ENCODE data around the gene UBE2E1.

DNA sequence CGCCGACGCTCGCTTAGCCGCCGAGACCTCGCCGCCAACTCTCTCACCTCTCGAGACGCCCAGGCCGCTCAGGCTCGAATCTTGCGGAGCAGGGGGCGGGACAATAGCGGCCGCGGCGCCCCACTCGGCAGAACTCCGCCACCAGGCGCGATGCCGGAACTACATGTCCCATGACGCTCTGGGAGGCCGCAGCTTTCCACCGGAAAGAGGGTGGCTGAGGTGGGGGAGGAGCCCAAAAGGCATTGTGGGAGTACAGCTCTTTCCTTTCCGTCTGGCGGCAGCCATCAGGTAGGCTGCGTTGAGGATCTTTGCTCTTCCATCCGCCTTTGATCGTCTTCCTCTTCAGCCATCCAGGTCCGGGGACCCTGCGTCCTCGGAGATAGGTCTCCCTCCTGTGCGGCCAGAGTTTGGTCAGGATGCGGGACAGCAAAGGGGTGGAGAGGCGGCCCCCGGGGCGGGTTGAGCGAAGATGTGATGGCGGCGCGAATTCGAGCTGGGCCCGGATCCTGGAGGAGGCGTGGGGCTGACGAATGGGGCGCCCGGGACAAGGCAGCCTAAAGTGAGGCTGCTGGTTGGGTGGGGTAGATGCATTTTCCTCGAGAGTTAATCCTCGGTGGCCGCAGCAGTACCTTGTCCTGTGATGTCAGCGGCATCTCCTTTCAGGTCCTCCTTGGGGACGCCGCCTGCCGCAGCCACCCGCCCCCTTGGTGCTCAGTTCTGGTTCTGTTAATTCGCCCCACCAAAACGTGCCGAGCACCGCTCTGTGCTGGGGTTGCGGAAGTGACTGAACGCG is 111.3 kb downstream of the UBE2E1 start, which contains the start of the genes NKIRAS1 and RPL15:
- TF ChIP-seq, protein P1, sequence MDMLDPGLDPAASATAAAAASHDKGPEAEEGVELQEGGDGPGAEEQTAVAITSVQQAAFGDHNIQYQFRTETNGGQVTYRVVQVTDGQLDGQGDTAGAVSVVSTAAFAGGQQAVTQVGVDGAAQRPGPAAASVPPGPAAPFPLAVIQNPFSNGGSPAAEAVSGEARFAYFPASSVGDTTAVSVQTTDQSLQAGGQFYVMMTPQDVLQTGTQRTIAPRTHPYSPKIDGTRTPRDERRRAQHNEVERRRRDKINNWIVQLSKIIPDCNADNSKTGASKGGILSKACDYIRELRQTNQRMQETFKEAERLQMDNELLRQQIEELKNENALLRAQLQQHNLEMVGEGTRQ (IDR thresholded peaks at IDR 0.05; ENCODE audit: low read depth, low read length), result peak; percentile 28; the same call in 1 of the 2 replicates
- TF ChIP-seq, protein P2, sequence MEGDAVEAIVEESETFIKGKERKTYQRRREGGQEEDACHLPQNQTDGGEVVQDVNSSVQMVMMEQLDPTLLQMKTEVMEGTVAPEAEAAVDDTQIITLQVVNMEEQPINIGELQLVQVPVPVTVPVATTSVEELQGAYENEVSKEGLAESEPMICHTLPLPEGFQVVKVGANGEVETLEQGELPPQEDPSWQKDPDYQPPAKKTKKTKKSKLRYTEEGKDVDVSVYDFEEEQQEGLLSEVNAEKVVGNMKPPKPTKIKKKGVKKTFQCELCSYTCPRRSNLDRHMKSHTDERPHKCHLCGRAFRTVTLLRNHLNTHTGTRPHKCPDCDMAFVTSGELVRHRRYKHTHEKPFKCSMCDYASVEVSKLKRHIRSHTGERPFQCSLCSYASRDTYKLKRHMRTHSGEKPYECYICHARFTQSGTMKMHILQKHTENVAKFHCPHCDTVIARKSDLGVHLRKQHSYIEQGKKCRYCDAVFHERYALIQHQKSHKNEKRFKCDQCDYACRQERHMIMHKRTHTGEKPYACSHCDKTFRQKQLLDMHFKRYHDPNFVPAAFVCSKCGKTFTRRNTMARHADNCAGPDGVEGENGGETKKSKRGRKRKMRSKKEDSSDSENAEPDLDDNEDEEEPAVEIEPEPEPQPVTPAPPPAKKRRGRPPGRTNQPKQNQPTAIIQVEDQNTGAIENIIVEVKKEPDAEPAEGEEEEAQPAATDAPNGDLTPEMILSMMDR (conservative IDR thresholded peaks at IDR 0.05; ENCODE audit: low read depth, low read length), result peak; percentile 27
